HG02642 (cell line): ENCODE data around the gene COL4A4.
A peak's percentile ranks its signal among the peaks of the same experiment; 100 is the strongest.

Experiments
- ATAC-seq: cut with Tn5 transposase; IDR thresholded peaks from one replicate; pipeline ENCODE4 v1.9.1; 2021; ENCODE audit warnings: mild to moderate bottlenecking; ENCODE audit not compliant: unreplicated experiment, poor library complexity

Gene COL4A4

GRCh38 chr2:227163485-227163997 is 464 bp downstream of the COL4A4 start:
- peak; percentile 68 for ATAC-seq

GRCh38 chr2:227161947-227162346 is 2.1 kb downstream of the COL4A4 start:
- ATAC-seq: no peak

DNA sequence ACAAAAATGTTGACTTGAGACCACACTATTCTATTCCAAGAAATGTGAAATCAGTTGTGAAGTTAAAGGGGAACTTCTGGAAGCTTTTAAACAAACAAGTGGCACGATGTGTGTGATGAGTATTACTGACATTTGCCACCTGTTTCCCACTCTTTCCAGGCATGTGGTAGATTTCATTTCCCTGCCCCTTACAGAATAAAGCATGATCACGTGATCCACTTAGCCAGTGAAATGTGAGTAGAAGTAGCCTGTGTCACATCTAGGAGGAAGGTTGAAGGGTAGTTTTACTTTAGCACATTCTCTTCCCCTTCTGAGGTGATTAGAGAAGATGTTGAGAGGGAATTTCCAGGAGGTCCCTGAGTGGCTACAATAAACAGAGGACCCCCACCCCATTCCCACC is 3.8 kb downstream of the COL4A4 start:
- ATAC-seq: no peak

- ATAC-seq: no peak
Measured at GRCh38 chr2:227154986-227155774, 8.8 kb downstream of the COL4A4 start.

DNA sequence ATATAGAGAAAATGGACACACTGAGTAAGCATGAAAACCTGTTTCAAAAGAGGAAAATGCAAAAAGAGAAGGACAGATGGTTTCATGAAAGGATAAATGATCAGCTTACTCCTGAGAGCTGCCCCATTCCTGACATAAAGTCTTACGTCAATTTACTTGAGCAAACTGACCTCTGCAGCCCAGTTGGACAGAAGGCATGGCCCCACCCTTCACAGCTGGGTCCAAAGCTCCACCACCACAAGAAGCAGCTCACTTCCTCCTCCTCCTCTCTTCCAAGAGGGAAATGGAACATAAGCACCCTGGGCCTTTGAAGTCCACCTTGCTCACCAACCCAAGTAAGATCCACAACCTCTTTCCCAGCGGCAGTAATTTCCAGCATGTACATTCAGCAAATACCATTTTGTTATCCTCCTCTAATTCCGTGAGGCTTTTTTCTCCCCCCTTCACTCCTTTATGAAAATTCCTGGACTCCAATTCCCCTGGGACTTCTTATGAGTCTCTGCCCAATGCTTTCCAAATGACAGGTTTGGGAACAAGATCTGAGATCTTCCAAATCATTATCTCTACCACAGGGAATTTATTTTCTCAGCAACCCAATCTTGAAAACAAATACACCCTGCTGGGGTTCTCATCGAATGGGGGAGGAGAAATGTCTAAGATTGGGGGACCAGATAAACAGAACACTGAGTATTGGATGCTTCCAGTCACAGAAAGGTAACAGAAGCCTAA is 10.1 kb downstream of the COL4A4 start:
- no peak for ATAC-seq

GRCh38 chr2:227153307-227153706 is 10.7 kb downstream of the COL4A4 start:
- ATAC-seq: no peak

GRCh38 chr2:227152093-227152766 is 11.8 kb downstream of the COL4A4 start:
- ATAC-seq: no peak

DNA sequence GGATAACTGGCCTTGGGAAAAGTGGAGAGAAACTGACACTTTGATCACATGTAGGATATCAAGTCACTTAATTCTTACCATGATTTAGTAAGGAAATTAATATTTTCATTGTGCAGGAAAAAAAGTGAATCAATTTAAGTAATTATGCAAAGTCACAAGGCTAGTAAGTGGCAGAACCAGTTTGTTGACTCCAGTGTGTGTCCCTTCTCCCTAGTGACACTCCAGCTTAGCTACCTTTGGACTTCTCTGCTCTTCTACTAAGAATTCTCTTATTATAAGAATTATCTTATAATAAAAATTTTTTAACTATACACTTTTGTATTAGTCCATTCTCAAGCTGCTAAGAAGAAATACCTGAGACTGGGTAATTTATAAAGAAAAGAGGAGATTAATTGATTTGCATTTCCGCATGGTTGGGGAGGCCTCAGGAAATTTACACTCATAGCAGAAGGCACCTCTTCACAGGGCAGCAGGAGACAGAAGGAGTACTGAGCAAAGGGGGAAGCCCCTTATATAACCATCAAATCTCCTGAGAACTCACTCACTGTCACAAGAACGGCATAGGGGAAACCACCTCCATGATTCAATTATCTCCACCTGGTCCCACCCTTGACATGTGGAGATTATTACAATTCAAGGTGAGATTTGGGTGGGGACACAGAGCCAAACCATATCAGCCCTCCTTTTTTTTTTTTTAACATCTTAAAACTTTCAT is 13.6 kb downstream of the COL4A4 start:
- ATAC-seq: no peak

- no peak for ATAC-seq
Measured at GRCh38 chr2:227148106-227148505, 15.9 kb downstream of the COL4A4 start.

GRCh38 chr2:227147023-227147422 is 17.0 kb downstream of the COL4A4 start:
- no peak for ATAC-seq

DNA sequence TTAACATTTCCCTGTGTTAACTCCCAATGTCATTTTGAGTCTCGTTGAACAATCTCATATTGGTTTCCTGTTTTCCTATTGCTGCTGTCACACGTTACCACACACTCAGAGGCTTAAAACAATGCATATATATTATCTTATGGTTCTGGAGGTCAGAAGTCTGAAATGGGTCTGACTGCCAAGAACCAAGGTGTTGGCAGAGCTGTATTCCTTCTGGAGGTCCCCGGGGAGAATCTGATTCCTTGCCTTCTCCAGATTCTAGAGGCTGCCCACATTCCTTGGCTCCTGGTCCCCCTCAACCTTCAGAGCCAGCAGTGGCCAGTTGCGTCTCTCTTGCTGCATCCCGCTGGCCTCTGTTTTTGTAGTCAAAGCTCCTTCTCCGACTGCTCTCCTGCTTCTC is 17.5 kb downstream of the COL4A4 start:
- no peak for ATAC-seq

DNA sequence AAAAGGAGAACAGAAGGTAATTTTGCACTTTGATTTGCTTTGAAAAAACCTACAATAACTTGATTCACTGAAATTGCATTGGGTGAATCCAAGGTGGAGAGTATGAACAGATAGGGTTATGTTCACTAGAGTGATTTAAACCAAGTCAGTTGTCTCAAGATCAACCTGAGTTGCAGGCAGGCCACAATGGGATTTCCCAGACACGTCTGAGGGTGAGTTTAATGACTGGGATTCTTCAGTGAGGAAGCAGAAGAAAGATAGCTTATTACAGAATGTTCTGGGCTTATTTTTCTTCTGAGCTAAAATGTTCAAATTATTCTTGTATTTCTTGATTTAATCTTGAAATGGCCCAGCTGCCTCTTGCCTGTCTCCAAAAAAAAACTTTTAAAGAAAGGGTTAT is 20.1 kb downstream of the COL4A4 start:
- ATAC-seq: no peak

GRCh38 chr2:227141301-227141700 is 22.7 kb downstream of the COL4A4 start:
- ATAC-seq: no peak

DNA sequence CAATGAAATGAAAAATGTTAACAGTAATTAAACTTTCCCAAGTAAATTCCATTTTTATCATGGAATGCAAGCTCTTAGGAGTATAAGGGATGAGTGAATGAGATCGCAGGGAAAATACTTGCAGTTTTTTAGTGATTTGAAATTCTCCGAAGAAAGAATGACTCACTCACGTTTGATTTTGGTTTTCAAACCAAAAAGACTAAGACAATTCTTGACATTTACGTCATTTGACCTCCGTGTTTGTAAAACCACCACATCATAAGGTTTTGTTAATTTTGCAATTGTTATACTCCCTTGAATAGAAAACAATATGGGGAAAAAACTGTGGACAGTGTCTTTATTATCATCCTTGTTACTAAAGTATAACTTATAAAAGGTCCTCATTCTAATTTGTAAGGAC is 29.4 kb downstream of the COL4A4 start:
- ATAC-seq: no peak

DNA sequence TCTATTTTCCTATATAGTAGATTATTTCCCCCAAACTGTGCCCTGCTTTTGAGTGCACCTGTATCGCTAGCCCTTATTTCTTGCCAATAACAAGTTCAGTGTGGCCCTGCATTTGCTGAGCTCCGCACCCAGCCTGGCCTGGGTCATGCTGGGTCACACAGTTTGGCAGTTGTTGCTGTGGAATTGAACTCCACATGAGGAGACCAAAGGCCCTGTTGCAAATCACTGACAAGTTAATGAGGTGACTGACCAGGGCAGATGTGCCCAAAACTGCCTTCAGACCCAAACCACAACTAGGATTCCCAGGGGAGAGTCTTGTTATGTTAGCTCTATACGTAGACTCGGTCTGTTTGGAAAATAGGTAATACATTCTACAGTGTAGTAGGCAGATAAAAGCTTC is 31.0 kb downstream of the COL4A4 start:
- ATAC-seq: no peak

GRCh38 chr2:227130636-227131035 is 33.4 kb downstream of the COL4A4 start:
- no peak for ATAC-seq

- ATAC-seq: no peak
Measured at GRCh38 chr2:227127201-227127600, 36.8 kb downstream of the COL4A4 start.

DNA sequence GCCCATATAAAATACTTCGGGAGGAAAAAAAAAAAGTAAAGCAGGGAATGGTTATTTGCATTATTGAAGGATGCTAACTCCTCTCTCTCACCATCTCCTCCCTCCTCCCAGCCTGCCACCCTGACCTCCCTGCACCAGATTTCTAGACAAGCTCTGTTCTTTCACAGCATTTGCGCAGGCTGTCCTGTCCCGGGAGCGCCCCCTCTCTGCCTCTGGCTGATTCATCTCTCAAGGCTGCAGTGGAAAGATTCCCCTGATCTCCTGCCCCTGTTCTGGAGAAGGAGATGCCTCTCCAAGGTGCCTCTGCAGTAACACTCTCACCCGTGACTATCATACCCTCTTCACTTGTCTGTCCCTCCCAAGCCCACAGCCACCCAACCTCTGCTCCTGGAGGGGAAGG is 38.5 kb downstream of the COL4A4 start:
- ATAC-seq: no peak

- ATAC-seq: no peak
Measured at GRCh38 chr2:227124811-227125210, 39.2 kb downstream of the COL4A4 start.

DNA sequence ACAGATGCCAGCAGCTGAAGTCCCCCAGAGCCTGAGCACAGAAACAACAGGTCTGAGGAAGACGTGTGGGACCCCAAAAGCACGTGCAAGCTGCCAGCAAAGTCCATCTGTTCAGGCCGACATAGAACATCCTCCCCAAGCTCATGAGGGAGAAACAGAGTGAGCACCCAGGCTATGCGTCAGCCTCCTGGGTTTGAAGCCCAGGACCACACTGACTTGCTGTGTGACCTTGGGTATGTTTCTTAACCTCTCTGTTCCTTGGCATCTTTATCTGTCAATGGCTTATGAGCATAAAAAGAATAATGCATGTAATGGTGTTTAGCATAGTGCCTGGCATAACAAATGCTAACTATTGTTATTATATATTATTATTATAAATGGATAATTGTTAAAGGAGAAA is 40.3 kb downstream of the COL4A4 start:
- no peak for ATAC-seq
